ENCODE data around the gene RUNX2.

The RUNX2 gene

DNA sequence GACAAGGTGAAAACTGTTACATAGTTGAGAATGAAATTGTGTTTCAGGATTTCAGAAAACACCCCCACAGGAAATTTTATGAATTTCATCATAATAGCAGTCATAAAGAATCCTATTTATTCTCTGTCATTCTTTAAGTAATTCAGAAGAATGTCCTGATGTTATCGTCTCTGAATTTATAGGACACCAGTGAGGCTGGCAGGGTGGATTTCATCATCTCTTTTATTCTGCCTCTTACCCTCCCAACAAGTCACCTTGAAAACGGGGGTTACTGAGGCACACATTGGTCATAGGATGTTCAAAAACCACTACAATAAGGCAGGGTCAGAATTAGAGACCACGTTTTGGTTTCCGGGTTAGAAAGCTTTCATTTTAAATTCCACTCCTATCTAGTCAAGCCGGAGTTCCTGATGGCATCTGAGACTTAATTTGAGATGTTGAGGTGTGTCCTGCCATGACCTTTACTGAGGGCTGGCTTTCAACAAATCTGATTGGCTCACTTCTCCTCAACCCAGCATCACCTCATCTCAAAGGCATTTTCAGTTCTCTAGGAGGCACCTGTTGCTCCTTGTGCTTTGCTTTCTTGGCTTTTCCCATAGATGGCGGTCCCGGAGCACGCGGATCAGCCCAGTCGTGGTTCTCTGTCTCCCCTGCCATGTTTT is 280.3 kb downstream of the RUNX2 start:
- H3K36me3 ChIP-seq (ENCODE audit: insufficient read depth, low read length), result no peaks in the 10 kb centered on the region
- no peaks in the 10 kb centered on the region for H3K4me1 ChIP-seq (ENCODE audit: insufficient read depth, low read length, severe bottlenecking)
- 0 out of 2 replicates have a peak, but pooled peaks cover 5% of the 10 kb centered on the region for H3K27me3 ChIP-seq (ENCODE audit: insufficient read depth, low read length)
- H3K4me2 ChIP-seq (ENCODE audit: low read length), result no peak overlapping the region
- no peak overlapping the region for H3K9ac ChIP-seq (ENCODE audit: low read length)
- H3K4me3 ChIP-seq (ENCODE audit: low read depth, low read length, poor library complexity, severe bottlenecking), result no peak overlapping the region
- H3K9me2 ChIP-seq (ENCODE audit: low read depth, low read length), result no peaks in the 10 kb centered on the region
- 0 out of 2 replicates have a peak, but pooled peaks cover 5% of the 10 kb centered on the region for H3K9me3 ChIP-seq (ENCODE audit: low read length)
- no peaks in the 10 kb centered on the region for H3K79me2 ChIP-seq (ENCODE audit: insufficient read depth, low read length)
- no peak overlapping the region for H3K27ac ChIP-seq (ENCODE audit: low read depth, low read length, poor library complexity, severe bottlenecking)
- TF ChIP-seq EZH2 (IDR thresholded peaks at IDR 0.05; ENCODE audit: borderline replicate concordance, low read length) (no peak), CTCF (IDR thresholded peaks at IDR 0.05; ENCODE audit: low read length) (no peak)
- no peaks in the 10 kb centered on the region for H3F3A ChIP-seq (ENCODE audit: insufficient read depth, low read length)
- H2AFZ ChIP-seq (ENCODE audit: low read length), result no peak overlapping the region
- no peaks in the 10 kb centered on the region for H4K20me1 ChIP-seq (ENCODE audit: insufficient read depth, low read length)

DNA sequence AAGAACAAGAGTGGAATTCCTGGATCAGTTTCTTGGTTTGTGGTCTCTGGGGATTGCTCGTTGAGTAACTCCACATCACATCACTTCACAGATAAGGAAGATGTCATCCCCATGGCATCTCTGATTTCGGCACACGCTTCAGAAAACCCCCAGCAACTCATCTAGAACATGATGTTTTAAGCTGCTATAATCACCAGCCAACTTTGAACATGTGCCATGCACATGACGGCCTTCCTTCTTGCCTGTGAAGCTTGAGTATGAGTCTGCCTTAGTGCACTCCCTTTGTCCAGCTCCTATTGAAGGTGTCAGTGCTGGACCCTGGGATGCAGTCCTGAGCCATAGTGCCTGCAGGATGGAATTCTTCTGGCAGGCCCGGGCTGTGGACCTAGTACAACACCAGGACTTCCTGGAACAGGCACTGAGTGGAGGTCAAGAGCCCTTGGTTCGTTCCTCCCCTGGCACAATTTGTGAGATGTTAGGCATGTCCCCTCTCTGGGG is 281.1 kb downstream of the RUNX2 start:
- Histone ChIP-seq H3K27me3 (ENCODE audit: insufficient read depth, low read length) (0 out of 2 replicates have a peak, but pooled peaks cover 5% of the 10 kb centered on the region), H3F3A (ENCODE audit: insufficient read depth, low read length) (no peaks in the 10 kb centered on the region), H4K20me1 (ENCODE audit: insufficient read depth, low read length) (no peaks in the 10 kb centered on the region), H3K79me2 (ENCODE audit: insufficient read depth, low read length) (no peaks in the 10 kb centered on the region), H3K27ac (ENCODE audit: low read depth, low read length, poor library complexity, severe bottlenecking) (no peak overlapping the region), H3K4me2 (ENCODE audit: low read length) (no peak overlapping the region), H2AFZ (ENCODE audit: low read length) (no peak overlapping the region), H3K4me1 (ENCODE audit: insufficient read depth, low read length, severe bottlenecking) (no peaks in the 10 kb centered on the region), H3K9me3 (ENCODE audit: low read length) (0 out of 2 replicates have a peak, but pooled peaks cover 5% of the 10 kb centered on the region), H3K9ac (ENCODE audit: low read length) (no peak overlapping the region), H3K36me3 (ENCODE audit: insufficient read depth, low read length) (no peaks in the 10 kb centered on the region), H3K4me3 (ENCODE audit: low read depth, low read length, poor library complexity, severe bottlenecking) (no peak overlapping the region), H3K9me2 (ENCODE audit: low read depth, low read length) (no peaks in the 10 kb centered on the region)
- TF ChIP-seq EZH2 (IDR thresholded peaks at IDR 0.05; ENCODE audit: borderline replicate concordance, low read length), result no peak
- TF ChIP-seq CTCF (IDR thresholded peaks at IDR 0.05; ENCODE audit: low read length), result no peak

GRCh38 chr6:45610374-45610773 is 282.2 kb downstream of the RUNX2 start:
- Histone ChIP-seq H3K9ac (ENCODE audit: low read length) (no peak overlapping the region), H3K4me3 (ENCODE audit: low read depth, low read length, poor library complexity, severe bottlenecking) (no peak overlapping the region), H3K36me3 (ENCODE audit: insufficient read depth, low read length) (no peaks in the 10 kb centered on the region), H3K9me2 (ENCODE audit: low read depth, low read length) (no peaks in the 10 kb centered on the region), H3F3A (ENCODE audit: insufficient read depth, low read length) (no peaks in the 10 kb centered on the region), H2AFZ (ENCODE audit: low read length) (no peak overlapping the region), H3K4me2 (ENCODE audit: low read length) (no peak overlapping the region), H3K27me3 (ENCODE audit: insufficient read depth, low read length) (0 out of 2 replicates have a peak, but pooled peaks cover 5% of the 10 kb centered on the region), H4K20me1 (ENCODE audit: insufficient read depth, low read length) (no peaks in the 10 kb centered on the region), H3K4me1 (ENCODE audit: insufficient read depth, low read length, severe bottlenecking) (no peaks in the 10 kb centered on the region), H3K9me3 (ENCODE audit: low read length) (0 out of 2 replicates have a peak, but pooled peaks cover 5% of the 10 kb centered on the region), H3K27ac (ENCODE audit: low read depth, low read length, poor library complexity, severe bottlenecking) (no peak overlapping the region), H3K79me2 (ENCODE audit: insufficient read depth, low read length) (no peaks in the 10 kb centered on the region)
- no peak for TF ChIP-seq EZH2 (IDR thresholded peaks at IDR 0.05; ENCODE audit: borderline replicate concordance, low read length)
- no peak for TF ChIP-seq CTCF (IDR thresholded peaks at IDR 0.05; ENCODE audit: low read length)

Data from OCI-LY1 (cell line).